Measurements from ENCODE around the gene CEP162. TPM values are rescaled to one million over a fixed set of nuclear protein-coding genes. Genes with fewer than 3 reads are reported as not detected.

The CEP162 gene
- total and polyA plus RNA-seq, 2 of the 8 experiments (the other 6 are each of a cell fraction or from before 2014, with no cell fraction given): 1.3 to 10.6 TPM

GRCh38 chr6:84258268-84258667, 30.8 kb upstream of the CEP162 start:
- Histone ChIP-seq H3K4me3 (ENCODE audit: extremely low read depth in 1 of 4, insufficient read depth in 2 of 4, low read depth in 3 of 4, low read length in 4 of 4) (no peak overlapping the region), H2BK20ac (ENCODE audit: low read length) (no peak overlapping the region), H3K18ac (ENCODE audit: extremely low read depth, low read length) (no peak overlapping the region), H3K56ac (replicated peaks; ENCODE audit: insufficient read length, low read depth, low read length) (no peak overlapping the region), H2BK12ac (ENCODE audit: low read depth, low read length) (no peak overlapping the region), H4K91ac (replicated peaks; ENCODE audit: insufficient read length, low read length) (no peak overlapping the region), H3K14ac (ENCODE audit: insufficient read length) (no peak overlapping the region), H3K79me1 (ENCODE audit: low read depth, low read length) (no peaks in the 10 kb centered on the region), H2BK15ac (ENCODE audit: low read length) (no peak overlapping the region), H3K9ac (replicated peaks in 1 of 4; ENCODE audit: extremely low read depth in 1 of 4, low read depth in 3 of 4, low read length in 3 of 4) (no peak overlapping the region), H3K23ac (ENCODE audit: insufficient read length) (no peak overlapping the region), H3K27ac (ENCODE audit: low read depth, low read length) (no peak overlapping the region), H3K4me2 (ENCODE audit: insufficient read depth in 1 of 2, low read depth in 2 of 2, low read length in 2 of 2) (no peak overlapping the region), H3K9me3 (ENCODE audit: insufficient read depth in 2 of 2, low read depth in 1 of 2, low read length in 1 of 2) (no peaks in the 10 kb centered on the region), H3K79me2 (ENCODE audit: control insufficient read depth in 1 of 2, insufficient read depth in 2 of 2, low read length in 2 of 2) (no peaks in the 10 kb centered on the region), H2AFZ (ENCODE audit: low read length) (no peak overlapping the region), H4K20me1 (replicated peaks in 1 of 2; ENCODE audit: control insufficient read depth in 1 of 2, insufficient read depth in 2 of 2, low read length in 2 of 2) (no peaks in the 10 kb centered on the region), H4K8ac (ENCODE audit: extremely low read depth, insufficient read depth, low read length) (no peak overlapping the region), H3K4ac (replicated peaks; ENCODE audit: insufficient read length, low read depth, low read length) (no peak overlapping the region), H2BK5ac (ENCODE audit: low read depth, low read length) (no peak overlapping the region), H2BK120ac (replicated peaks; ENCODE audit: low read depth, low read length) (no peak overlapping the region), H3K23me2 (ENCODE audit: low read depth, low read length) (no peaks in the 10 kb centered on the region), H2AK5ac (ENCODE audit: low read depth, low read length) (no peak overlapping the region), H3K27me3 (replicated peaks in 1 of 4; ENCODE audit: control insufficient read depth in 3 of 4, extremely low read depth in 1 of 4, insufficient read depth in 3 of 4, low read length in 3 of 4) (no peaks in the 10 kb centered on the region), H4K5ac (ENCODE audit: insufficient read length, low read depth, low read length) (no peak overlapping the region), H3K36me3 (ENCODE audit: control insufficient read depth in 2 of 4, insufficient read depth in 4 of 4, low read length in 3 of 4) (no peaks in the 10 kb centered on the region), H3K4me1 (replicated peaks in 1 of 4; ENCODE audit: control insufficient read depth in 3 of 4, insufficient read depth in 4 of 4, low read length in 3 of 4) (no peaks in the 10 kb centered on the region)
- DNase-seq (ENCODE audit: low read depth in 1 of 2, low spot score in 2 of 2): no peak
- POLR2A ChIA-PET (ENCODE audit: partially characterized antibody): no interaction called here
- no peak for FAIRE-seq
- WGBS, 2 experiments (ENCODE audit: extremely low coverage in 1 of 2, insufficient coverage in 1 of 2, insufficient read length in 1 of 2, insufficient replicate concordance in 2 of 2, low coverage in 1 of 2, low lambda C conversion rate in 2 of 2, missing lambda C conversion rate in 1 of 2): 89% methylated on average over 2 of the region's 2 CpGs; no CpG with 5 or more reads in 1 of the 2 experiments
- CTCF ChIA-PET (ENCODE audit: partially characterized antibody): interaction anchor here (0.5 to 1.3 kb wide), 4 partner anchors 16 to 517 kb away, joined by 3 to 4 read pairs (median 3); no protein-coding TSS in a partner anchor
- TF ChIP-seq SIN3A (conservative IDR thresholded peaks at IDR 0.05 in 1 of 2, IDR thresholded peaks at IDR 0.05 in 1 of 2; ENCODE audit: low read depth in 1 of 2, low read length in 2 of 2): no peak
- no peak for TF ChIP-seq SIRT6 (IDR thresholded peaks at IDR 0.05; ENCODE audit: low read length)
- TF ChIP-seq NANOG (IDR thresholded peaks at IDR 0.05; ENCODE audit: insufficient read depth, low read depth, low read length, poor library complexity, severe bottlenecking): no peak
- TF ChIP-seq GABPA (IDR thresholded peaks at IDR 0.05; ENCODE audit: borderline replicate concordance, insufficient read depth, low read length): no peak
- TF ChIP-seq ASH2L (IDR thresholded peaks at IDR 0.05; ENCODE audit: low read length): no peak
- TF ChIP-seq CEBPB (IDR thresholded peaks at IDR 0.05; ENCODE audit: low read depth, low read length): no peak
- TF ChIP-seq BCL11A (IDR thresholded peaks at IDR 0.05; ENCODE audit: low read depth in 2 of 2, low read length in 2 of 2): no peak
- TF ChIP-seq HDAC6 (IDR thresholded peaks at IDR 0.05; ENCODE audit: low read depth, low read length): no peak
- no peak for TF ChIP-seq HDAC2 (IDR thresholded peaks at IDR 0.05; ENCODE audit: borderline replicate concordance in 1 of 2, low read depth in 2 of 2, low read length in 2 of 2)
- TF ChIP-seq ATF3 (IDR thresholded peaks at IDR 0.05; ENCODE audit: insufficient read depth, low read depth, low read length): no peak
- no peak for TF ChIP-seq YY1 (IDR thresholded peaks at IDR 0.05; ENCODE audit: low read depth, low read length)
- no peak for TF ChIP-seq TAF7 (optimal IDR thresholded peaks at IDR 0.05; ENCODE audit: borderline replicate concordance, low read depth, low read length)
- no peak for TF ChIP-seq E2F6 (IDR thresholded peaks at IDR 0.05)

All from H1 (cell line).